ENCODE results near the gene MBD6.

MBD6 gene

GRCh38 chr12:57522011-57522886 lies at the start of gene MBD6:
Gene MBD6 (plus strand): TSS chr12:57522824. CDS start chr12:57524304, 1,480 bp downstream.
- TF ChIP-seq GATA1 (IDR thresholded peaks at IDR 0.05; ENCODE audit: low read depth, low read length) (no peak), POLR2A (IDR thresholded peaks at IDR 0.05; ENCODE audit: low read length) (peak; percentile 83)
- DNase-seq = peak; percentile 97

GRCh38 chr12:57473392-57473791 lies 49.2 kb upstream of the MBD6 start:
- no peak for DNase-seq
- TF ChIP-seq POLR2A (IDR thresholded peaks at IDR 0.05; ENCODE audit: low read length) (no peak), GATA1 (IDR thresholded peaks at IDR 0.05; ENCODE audit: low read depth, low read length) (no peak)

GRCh38 chr12:57473886-57474285 lies 48.7 kb upstream of the MBD6 start:
- no peak for DNase-seq
- TF ChIP-seq GATA1 (IDR thresholded peaks at IDR 0.05; ENCODE audit: low read depth, low read length) = no peak
- no peak for TF ChIP-seq POLR2A (IDR thresholded peaks at IDR 0.05; ENCODE audit: low read length)

- DNase-seq = no peak
- TF ChIP-seq GATA1 (IDR thresholded peaks at IDR 0.05; ENCODE audit: low read depth, low read length) (no peak), POLR2A (IDR thresholded peaks at IDR 0.05; ENCODE audit: low read length) (no peak)
These were observed 48.2 kb upstream of the MBD6 start for GRCh38 chr12:57474430-57474829.

GRCh38 chr12:57474862-57475261 lies 47.8 kb upstream of the MBD6 start:
- TF ChIP-seq POLR2A (IDR thresholded peaks at IDR 0.05; ENCODE audit: low read length) (no peak), GATA1 (IDR thresholded peaks at IDR 0.05; ENCODE audit: low read depth, low read length) (no peak)
- no peak for DNase-seq

- DNase-seq = no peak
- TF ChIP-seq GATA1 (IDR thresholded peaks at IDR 0.05; ENCODE audit: low read depth, low read length) = no peak
- TF ChIP-seq POLR2A (IDR thresholded peaks at IDR 0.05; ENCODE audit: low read length) = no peak
These were observed 47.1 kb upstream of the MBD6 start for GRCh38 chr12:57475271-57476161.

- DNase-seq = peak; percentile 68 to 75
These were observed 46.2 kb upstream of the MBD6 start for GRCh38 chr12:57476162-57476992.

GRCh38 chr12:57476993-57477709 lies 45.5 kb upstream of the MBD6 start:
- DNase-seq = no peak
- TF ChIP-seq GATA1 (IDR thresholded peaks at IDR 0.05; ENCODE audit: low read depth, low read length) (no peak), POLR2A (IDR thresholded peaks at IDR 0.05; ENCODE audit: low read length) (no peak)

More at GRCh38 chr12:57476162-57476992, 46.2 kb upstream of the MBD6 start:
- no peak for TF ChIP-seq GATA1 (IDR thresholded peaks at IDR 0.05; ENCODE audit: low read depth, low read length)
- peak; percentile 39 for TF ChIP-seq POLR2A (IDR thresholded peaks at IDR 0.05; ENCODE audit: low read length)

- DNase-seq = no peak
- TF ChIP-seq POLR2A (IDR thresholded peaks at IDR 0.05; ENCODE audit: low read length) = no peak
- no peak for TF ChIP-seq GATA1 (IDR thresholded peaks at IDR 0.05; ENCODE audit: low read depth, low read length)
These were observed 44.6 kb upstream of the MBD6 start for GRCh38 chr12:57477710-57478681.

- DNase-seq = no peak
- TF ChIP-seq POLR2A (IDR thresholded peaks at IDR 0.05; ENCODE audit: low read length) (no peak), GATA1 (IDR thresholded peaks at IDR 0.05; ENCODE audit: low read depth, low read length) (no peak)
These were observed 43.6 kb upstream of the MBD6 start for GRCh38 chr12:57479043-57479375.

GRCh38 chr12:57479376-57480115 lies 43.1 kb upstream of the MBD6 start, which contains the start of gene ARHGAP9:
Gene ARHGAP9 (minus strand): TSS chr12:57479866. CDS start chr12:57479406, 460 bp downstream.
- TF ChIP-seq GATA1 (IDR thresholded peaks at IDR 0.05; ENCODE audit: low read depth, low read length) (no peak), POLR2A (IDR thresholded peaks at IDR 0.05; ENCODE audit: low read length) (no peak)
- DNase-seq = no peak
